Body of pancreas (tissue), 4 donors: ENCODE data around the gene SCG2.

Experiments used
- POLR2A ChIP-seq, 3 donors: fragments of 450-650 bp; IDR thresholded peaks; one replicate each; pipeline ENCODE4 v1.6.1; 2016; ENCODE audit warnings: antibody characterized with exemption in 3 of 3, mild to moderate bottlenecking in 2 of 3
- TF ChIP-seq, protein P1 (sequence below), 7 experiments: fragments of 450-650 bp in 4 of 7; fragments of 200-600 bp in 3 of 7; sonication (generic) in 3 of 7; IDR thresholded peaks; one replicate each; pipeline ENCODE4 v1.5.1; 2016 to 2019; ENCODE audit warnings: antibody characterized with exemption in 7 of 7

DNA sequence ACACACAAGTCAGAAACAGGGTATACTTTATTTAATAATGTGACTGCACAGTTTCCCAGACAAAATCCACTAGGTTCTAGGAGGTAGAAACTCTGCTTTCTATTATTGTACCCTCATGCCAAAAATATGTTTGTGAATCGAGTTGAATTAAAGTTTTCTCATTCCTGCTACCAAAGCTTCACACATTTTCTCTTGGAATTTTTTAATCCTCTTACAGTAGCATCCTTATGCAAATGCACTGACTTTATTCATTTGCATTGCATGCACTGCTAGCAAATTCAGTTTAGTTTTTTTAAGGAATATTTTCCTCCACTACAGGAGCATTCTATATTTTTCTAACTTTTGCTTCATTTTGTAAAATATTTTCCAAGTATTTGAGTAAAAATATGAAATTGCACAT, 4.8 kb upstream of the SCG2 start:
- TF ChIP-seq POLR2A (IDR thresholded peaks at IDR 0.05) = no peak
- TF ChIP-seq, protein P1, sequence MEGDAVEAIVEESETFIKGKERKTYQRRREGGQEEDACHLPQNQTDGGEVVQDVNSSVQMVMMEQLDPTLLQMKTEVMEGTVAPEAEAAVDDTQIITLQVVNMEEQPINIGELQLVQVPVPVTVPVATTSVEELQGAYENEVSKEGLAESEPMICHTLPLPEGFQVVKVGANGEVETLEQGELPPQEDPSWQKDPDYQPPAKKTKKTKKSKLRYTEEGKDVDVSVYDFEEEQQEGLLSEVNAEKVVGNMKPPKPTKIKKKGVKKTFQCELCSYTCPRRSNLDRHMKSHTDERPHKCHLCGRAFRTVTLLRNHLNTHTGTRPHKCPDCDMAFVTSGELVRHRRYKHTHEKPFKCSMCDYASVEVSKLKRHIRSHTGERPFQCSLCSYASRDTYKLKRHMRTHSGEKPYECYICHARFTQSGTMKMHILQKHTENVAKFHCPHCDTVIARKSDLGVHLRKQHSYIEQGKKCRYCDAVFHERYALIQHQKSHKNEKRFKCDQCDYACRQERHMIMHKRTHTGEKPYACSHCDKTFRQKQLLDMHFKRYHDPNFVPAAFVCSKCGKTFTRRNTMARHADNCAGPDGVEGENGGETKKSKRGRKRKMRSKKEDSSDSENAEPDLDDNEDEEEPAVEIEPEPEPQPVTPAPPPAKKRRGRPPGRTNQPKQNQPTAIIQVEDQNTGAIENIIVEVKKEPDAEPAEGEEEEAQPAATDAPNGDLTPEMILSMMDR (IDR thresholded peaks at IDR 0.05) = no peak
